COLO668 (cell line): ENCODE results near the gene CHRM4.
"Not testable (repeated sequence)": the region's sequence is repeated elsewhere in the genome, so short reads cannot be mapped to it uniquely, and the experiment has no call there.

Experiments used
- DNase-seq: peaks from one replicate; lab custom pipeline; 2025; ENCODE audit not compliant: unreplicated experiment; lab: John Stamatoyannopoulos, UW

The CHRM4 gene

DNA sequence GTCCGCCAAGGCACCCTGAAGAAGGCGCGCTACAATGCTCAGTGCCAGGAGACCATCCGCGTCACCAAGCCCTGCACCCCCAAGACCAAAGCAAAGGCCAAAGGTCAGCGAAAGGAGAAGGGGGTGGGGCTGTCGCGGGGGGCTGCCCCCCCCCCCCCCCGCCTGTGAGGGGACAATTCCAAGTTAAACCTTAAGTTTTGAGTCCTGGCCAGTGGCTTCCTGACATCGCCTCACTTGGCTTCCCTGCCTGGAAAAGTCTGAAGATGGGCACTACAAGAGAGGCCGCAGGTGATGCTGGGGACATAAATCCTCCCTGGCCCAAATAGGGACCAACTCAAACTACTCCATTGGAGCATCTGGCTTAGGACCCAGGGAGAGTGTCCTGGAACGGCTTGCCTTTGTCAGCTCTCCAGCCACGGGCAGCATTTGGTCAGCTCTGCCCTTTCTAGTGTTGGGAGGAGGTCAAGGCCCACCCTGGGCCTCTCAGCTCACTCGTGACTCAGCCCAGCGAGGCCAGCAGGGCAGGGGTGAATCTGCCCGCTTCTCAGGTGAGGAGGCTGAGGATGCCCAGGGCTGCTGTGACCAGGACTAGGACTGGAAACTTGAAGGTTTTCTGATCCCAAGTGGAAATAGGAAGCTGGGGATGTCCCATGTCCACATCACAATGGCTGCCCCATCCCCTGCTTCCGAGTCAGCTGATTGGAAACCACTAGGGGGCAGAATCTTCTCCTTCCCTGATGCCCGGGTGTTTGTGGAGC is 8.8 kb downstream of the CHRM4 start:
- DNase-seq = peak; percentile 59

- DNase-seq = peak; percentile 50
Measured at GRCh38 chr11:46381819-46382645, 9.5 kb downstream of the CHRM4 start.

- peak; percentile 57 for DNase-seq
Measured at GRCh38 chr11:46381048-46381818, 10.3 kb downstream of the CHRM4 start, which contains the start of gene MDK. Gene MDK (plus strand): TSS chr11:46381669. CDS start chr11:46382058, 389 bp downstream.

DNA sequence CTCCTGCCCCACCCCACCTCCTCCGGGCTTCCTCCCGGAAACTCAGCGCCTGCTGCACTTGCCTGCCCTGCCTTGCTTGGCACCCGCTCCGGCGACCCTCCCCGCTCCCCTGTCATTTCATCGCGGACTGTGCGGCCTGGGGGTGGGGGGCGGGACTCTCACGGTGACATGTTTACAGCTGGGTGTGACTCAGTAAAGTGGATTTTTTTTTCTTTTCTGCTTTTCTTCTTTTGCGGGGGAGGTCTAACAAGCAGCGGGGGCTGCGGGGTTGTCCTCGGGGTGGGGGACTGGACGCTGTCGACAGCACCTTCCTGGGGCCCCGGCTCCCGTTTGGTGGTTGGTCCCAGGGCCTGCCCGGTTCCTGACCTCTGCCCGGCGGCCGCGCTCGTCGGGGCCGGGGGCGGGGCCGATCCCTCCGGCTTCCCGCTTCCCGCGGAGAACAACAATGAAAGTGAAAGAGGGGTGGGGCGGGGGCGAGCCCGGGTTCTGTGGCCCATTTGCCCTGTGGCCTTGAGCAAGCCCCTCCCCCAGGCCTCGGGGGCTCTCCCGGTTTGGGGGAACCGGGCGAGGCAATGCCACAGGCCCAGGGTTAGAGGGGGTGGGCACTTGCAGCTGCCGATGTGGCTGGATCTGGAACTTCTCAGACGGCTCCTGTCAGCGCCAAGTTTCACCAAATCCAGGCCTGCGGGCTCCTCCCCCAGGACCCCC is 11.1 kb downstream of the CHRM4 start:
- DNase-seq = peak; percentile 74

DNA sequence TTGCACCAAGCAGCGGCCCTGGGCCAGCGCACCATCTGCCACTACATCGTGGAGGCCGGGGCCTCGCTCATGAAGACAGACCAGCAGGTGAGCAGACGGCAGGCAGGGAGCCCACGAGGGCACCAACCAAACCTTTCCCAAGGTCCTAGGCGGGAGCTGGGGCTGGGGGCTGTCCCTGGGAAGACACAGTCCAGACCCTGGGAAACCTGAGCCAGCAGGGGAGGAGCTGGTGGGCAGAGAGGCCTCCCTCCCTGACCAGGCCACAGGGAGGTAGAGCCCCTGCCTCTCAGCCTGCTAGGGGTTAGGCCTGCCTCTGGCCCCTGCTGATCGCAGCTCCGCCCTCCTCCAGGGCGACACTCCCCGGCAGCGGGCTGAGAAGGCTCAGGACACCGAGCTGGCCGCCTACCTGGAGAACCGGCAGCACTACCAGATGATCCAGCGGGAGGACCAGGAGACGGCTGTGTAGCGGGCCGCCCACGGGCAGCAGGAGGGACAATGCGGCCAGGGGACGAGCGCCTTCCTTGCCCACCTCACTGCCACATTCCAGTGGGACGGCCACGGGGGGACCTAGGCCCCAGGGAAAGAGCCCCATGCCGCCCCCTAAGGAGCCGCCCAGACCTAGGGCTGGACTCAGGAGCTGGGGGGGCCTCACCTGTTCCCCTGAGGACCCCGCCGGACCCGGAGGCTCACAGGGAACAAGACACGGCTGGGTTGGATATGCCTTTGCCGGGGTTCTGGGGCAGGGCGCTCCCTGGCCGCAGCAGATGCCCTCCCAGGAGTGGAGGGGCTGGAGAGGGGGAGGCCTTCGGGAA is 11.9 kb downstream of the CHRM4 start:
- peak; percentile 70 for DNase-seq

GRCh38 chr11:46378811-46379481 is 12.6 kb downstream of the CHRM4 start:
- no peak for DNase-seq

DNA sequence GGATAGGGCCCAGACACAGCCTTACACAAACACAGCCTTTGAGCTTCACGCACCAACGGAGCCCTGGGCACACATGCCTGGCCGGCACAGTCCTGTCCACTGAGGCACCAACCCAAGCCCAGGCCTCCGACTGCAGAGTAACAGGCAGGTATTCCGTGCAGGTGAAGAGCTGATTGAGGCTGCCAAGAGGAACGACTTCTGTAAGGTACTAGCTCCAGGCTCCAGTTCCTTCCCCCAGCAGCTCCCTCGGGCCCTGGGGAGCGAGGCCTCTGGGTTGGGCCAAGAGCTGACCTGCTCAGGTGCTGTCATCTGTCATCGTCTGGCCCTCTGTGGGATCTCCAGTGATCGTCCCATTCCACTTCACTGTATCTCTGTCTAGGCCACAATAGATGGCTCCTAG is 13.3 kb downstream of the CHRM4 start:
- no peak for DNase-seq

DNA sequence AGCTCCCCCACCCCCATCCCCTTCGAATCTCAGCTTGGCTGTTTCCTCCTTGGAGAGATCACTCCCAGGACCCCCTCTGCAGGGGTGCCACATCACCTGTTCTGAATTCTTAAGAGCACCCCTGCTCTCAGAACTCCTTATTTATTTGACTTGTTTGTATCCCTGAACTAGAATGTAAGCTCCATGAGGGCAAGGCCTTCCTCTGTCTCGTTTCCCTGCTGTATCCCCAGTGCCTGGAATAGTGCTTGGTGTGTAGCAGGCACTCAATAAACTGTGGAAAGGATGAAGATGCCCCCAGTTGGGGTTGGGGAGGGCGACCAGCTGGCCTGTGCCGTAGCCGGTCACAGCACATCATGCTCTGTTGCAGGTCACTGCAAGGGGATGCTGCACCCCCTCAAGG is 13.7 kb downstream of the CHRM4 start:
- DNase-seq = no peak

DNA sequence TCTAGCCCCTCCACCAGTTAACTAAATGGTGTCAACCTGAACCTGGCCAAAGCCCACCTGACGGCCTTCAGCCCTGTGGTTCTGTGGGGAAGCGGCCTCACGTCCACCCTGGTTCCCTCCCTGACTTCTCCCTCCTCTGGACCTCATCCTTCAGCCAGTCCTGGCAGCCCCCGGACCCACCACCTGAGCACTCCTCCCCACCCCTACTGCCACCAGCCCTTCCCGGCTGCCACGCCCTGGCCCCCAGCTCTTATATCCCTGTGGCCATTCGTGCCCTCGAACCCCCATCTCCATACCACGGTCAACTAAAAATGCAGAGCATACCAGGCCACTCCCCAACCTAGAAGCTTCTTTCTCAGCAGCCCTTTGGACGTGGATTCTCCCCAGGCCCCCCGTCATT is 14.3 kb downstream of the CHRM4 start:
- DNase-seq = no peak

DNA sequence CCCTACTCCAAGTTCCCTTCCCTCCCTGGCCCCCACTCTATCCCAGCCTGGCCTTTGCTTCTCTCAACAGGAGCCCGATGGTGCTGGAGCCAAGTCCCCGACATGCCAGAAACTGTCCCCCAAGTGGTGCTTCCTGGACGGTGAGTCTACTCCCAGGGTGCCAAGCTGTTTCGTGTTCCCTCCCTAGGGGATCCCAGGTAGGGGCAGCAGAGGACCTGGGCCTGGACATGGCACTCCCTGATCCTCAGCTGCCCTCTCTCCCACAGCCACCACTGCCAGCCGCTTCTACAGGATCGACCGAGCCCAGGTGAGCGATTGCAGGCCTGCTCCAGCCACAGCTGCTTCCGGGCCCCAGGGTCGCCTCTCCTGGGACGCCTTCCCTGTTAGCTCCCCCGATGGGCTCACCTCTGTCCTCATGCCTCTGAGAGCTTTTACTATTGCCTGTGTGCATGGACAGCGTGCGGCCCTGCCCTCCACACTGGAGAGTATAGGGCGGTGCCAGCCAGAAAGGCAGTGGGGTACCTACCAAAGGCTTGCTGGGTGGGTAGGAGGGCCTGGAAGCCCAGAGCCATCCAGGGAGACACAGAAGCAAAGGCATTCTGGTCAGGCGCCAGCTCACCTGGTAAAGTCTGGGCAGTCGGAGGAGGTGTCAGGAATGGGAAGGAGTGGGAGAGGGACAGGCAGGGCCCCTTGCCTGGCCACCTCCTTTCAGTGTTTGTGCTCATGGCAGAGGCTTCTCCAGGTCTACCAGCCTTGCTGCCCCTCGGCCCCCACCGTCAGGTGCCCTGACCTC is 15.1 kb downstream of the CHRM4 start:
- no peak for DNase-seq

DNA sequence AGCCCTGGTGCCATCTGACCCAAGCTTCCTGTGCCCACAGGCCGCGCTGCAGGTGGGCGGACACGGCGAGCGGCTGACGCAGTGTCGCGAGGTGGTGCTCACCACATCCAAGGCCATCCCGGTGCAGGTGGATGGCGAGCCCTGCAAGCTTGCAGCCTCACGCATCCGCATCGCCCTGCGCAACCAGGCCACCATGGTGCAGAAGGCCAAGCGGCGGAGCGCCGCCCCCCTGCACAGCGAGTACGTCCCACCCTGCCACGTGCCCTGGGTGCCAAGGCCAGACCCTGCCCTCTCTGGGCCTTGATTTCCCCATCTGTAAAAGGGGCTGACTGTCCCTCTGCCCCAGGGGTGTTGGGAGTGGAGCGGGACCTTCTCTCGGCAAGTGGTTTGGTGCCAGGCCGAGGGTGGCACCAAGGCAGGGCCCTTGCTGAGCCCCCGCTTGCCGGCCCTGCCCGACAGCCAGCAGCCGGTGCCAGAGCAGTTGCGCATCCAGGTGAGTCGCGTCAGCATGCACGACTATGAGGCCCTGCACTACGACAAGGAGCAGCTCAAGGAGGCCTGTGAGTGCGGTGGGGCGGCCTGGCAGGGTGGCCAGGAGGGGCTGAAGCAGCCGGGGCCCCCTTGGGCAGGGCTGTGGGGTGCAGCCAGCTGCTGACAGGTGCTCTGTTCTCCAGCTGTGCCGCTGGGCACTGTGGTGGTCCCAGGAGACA is 16.0 kb downstream of the CHRM4 start:
- no peak for DNase-seq

- no peak for DNase-seq
Measured at GRCh38 chr11:46374815-46375214, 16.8 kb downstream of the CHRM4 start.

DNA sequence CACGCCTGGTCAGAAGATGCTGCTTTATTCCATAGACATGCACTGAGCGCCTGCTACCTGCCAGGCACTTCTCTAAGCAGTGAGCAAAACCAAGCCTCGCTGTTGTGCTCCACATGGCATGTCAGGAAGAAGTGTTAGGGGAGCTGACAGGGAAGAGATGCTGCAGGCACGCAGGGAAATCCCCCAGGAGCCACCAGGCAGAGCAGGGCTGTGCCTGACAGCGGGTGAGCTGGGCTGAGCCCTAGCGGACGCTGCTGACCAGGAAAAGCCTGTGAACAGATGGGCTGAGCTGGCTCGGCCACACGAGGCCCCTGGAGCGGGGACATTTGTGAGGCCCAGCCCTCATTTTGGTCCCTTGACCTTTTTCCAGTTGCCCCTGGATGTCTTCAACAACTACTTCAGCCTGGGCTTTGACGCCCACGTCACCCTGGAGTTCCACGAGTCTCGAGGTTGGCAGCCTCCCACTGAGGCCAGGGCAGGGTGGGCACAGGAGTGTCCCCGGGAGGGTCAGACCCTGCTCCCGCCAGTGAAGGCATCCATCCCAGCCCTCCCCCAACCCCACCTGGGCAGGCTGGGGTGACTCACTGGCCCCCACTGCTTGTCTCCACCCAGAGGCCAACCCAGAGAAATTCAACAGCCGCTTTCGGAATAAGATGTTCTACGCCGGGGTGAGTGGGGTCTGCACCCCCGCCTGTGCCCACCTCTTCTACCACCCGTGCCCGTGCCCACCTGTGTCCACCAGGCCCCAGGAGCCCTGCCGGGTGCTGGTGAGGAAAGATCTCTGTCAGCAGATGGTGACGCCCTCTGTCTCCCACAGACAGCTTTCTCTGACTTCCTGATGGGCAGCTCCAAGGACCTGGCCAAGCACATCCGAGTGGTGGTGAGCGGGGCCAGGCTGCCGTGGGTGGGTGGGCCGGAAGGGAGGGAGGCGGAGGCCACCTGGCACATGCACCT is 17.5 kb downstream of the CHRM4 start:
- DNase-seq = no peak

DNA sequence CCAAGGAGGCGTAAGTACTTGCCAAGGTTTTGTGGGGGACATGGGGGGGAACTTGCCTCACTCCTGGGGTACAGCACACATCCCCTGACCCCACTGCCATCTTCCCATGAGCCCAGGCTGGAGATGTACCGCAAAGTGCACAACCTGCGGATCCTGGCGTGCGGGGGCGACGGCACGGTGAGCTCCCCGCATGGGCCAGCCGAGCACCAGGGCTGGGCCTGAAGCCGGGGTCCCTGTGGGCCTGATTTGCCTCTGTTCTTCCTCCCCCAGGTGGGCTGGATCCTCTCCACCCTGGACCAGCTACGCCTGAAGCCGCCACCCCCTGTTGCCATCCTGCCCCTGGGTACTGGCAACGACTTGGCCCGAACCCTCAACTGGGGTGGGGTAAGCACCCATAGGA is 19.1 kb downstream of the CHRM4 start:
- not testable (repeated sequence) for DNase-seq

GRCh38 chr11:46372086-46372485 is 19.5 kb downstream of the CHRM4 start:
- DNase-seq = no peak

- not testable (repeated sequence) for DNase-seq
Measured at GRCh38 chr11:46371262-46371661, 20.3 kb downstream of the CHRM4 start.

DNA sequence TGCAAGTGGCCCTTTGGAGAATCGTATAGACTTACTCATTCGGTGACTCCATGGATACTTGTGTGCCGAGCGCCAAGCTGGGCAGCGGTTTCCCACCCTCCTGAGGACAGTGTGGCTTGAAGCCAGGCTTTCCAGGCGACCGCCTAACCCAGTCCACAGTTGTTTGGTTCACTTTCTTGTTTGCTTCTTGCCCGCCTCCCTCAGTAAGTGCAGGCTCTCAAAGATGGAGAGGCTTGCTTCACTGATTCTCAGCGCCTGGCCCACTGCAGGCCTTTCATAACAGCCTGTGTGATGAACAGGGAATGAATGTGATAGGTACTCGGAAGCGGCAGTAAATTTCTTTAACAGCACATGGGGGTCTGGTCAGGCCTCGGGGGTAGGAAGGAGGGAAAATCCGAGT is 21.3 kb downstream of the CHRM4 start:
- DNase-seq = no peak
